ENCODE measurements around the gene PLA2G12A.

The PLA2G12A gene

GRCh38 chr4:109676886-109677285 is 53.0 kb downstream of the PLA2G12A start:
- no peak for FAIRE-seq

GRCh38 chr4:109675843-109676242 is 54.0 kb downstream of the PLA2G12A start:
- no peak for FAIRE-seq

- no peak for FAIRE-seq
Measured at GRCh38 chr4:109675181-109675580, 54.7 kb downstream of the PLA2G12A start.

- no peak for FAIRE-seq
Measured at GRCh38 chr4:109673303-109673702, 56.6 kb downstream of the PLA2G12A start.

GRCh38 chr4:109672169-109672930 is 57.5 kb downstream of the PLA2G12A start:
- no peak for FAIRE-seq

- FAIRE-seq: no peak
Measured at GRCh38 chr4:109671350-109671749, 58.5 kb downstream of the PLA2G12A start.

GRCh38 chr4:109665783-109666485 is 63.9 kb downstream of the PLA2G12A start:
- FAIRE-seq: no peak

GRCh38 chr4:109662771-109663170 is 67.1 kb downstream of the PLA2G12A start:
- no peak for FAIRE-seq

- no peak for FAIRE-seq
Measured at GRCh38 chr4:109662116-109662515, 67.8 kb downstream of the PLA2G12A start.

Data from endometrium (tissue), 2 donors.